H54 (cell line): ENCODE data around the gene RNF121.
"Not testable (repeated sequence)": the region's sequence is repeated elsewhere in the genome, so short reads cannot be mapped to it uniquely, and the experiment has no call there.

Experiments used
- DNase-seq: peaks from one replicate; pipeline ENCODE4 v3.0.0; 2011; ENCODE audit warnings: low spot score, mixed read lengths; ENCODE audit not compliant: insufficient read length
- FAIRE-seq: peaks from 3 replicates; lab custom pipeline; 2011; peaks lifted over from hg19 to GRCh38; lab: Jason Lieb, UNC
- POLR2A ChIP-seq: IDR thresholded peaks from 2 replicates; pipeline ENCODE4 v1.6.1; 2011; ENCODE audit warnings: low read depth, mild to moderate bottlenecking, low read length

RNF121 gene

GRCh38 chr11:71928737-71929443 lies at the start of gene RNF121:
TSS of gene RNF121 (plus strand) at chr11:71929046. CDS start at chr11:71929062, 16 bp downstream.
- FAIRE-seq: no peak
- peak; percentile 93 for TF ChIP-seq POLR2A

GRCh38 chr11:71885806-71886205 lies 43.0 kb upstream of the RNF121 start:
- not testable (repeated sequence) for FAIRE-seq, DNase-seq

More at GRCh38 chr11:71928737-71929443, at the start of gene RNF121:
- DNase-seq: peak; percentile 86

- DNase-seq, FAIRE-seq: not testable (repeated sequence)
These were observed 40.4 kb upstream of the RNF121 start for GRCh38 chr11:71888335-71889010.

GRCh38 chr11:71889181-71889872 lies 39.5 kb upstream of the RNF121 start:
- DNase-seq: not testable (repeated sequence)

GRCh38 chr11:71895961-71896360 lies 32.9 kb upstream of the RNF121 start:
- no peak for FAIRE-seq
- DNase-seq: no peak
- TF ChIP-seq POLR2A: no peak

More at GRCh38 chr11:71889181-71889872, 39.5 kb upstream of the RNF121 start:
- FAIRE-seq: not testable (repeated sequence)

- not testable (repeated sequence) for DNase-seq, FAIRE-seq
These were observed 27.7 kb upstream of the RNF121 start for GRCh38 chr11:71901137-71901536.

GRCh38 chr11:71908218-71908617 lies 20.6 kb upstream of the RNF121 start:
- FAIRE-seq: no peak
- no peak for TF ChIP-seq POLR2A

GRCh38 chr11:71910775-71911174 lies 18.1 kb upstream of the RNF121 start:
- not testable (repeated sequence) for DNase-seq, FAIRE-seq

More at GRCh38 chr11:71908218-71908617, 20.6 kb upstream of the RNF121 start:
- no peak for DNase-seq

- FAIRE-seq, DNase-seq: not testable (repeated sequence)
These were observed 17.4 kb upstream of the RNF121 start for GRCh38 chr11:71911321-71911985.

GRCh38 chr11:71911986-71912340 lies 16.9 kb upstream of the RNF121 start:
- DNase-seq, FAIRE-seq: not testable (repeated sequence)

- TF ChIP-seq POLR2A: no peak
- FAIRE-seq (no peak), DNase-seq (no peak)
These were observed 14.9 kb upstream of the RNF121 start for GRCh38 chr11:71913756-71914526.

GRCh38 chr11:71914617-71915189 lies 14.1 kb upstream of the RNF121 start:
- FAIRE-seq (no peak), DNase-seq (no peak)
- TF ChIP-seq POLR2A: no peak

GRCh38 chr11:71917646-71918140 lies 11.2 kb upstream of the RNF121 start:
- TF ChIP-seq POLR2A: no peak
- no peak for FAIRE-seq
- no peak for DNase-seq
